GM12891 (cell line): ENCODE measurements around the gene PXDN.
"Not testable (repeated sequence)": the region's sequence is repeated elsewhere in the genome, so short reads cannot be mapped to it uniquely, and the experiment has no call there.

ENCODE experiments used
- DNase-seq: peaks from one replicate; pipeline ENCODE4 v3.0.0; 2011; ENCODE audit warnings: low spot score; ENCODE audit not compliant: insufficient read length
- FAIRE-seq: peaks from 2 replicates; lab custom pipeline; 2011; peaks lifted over from hg19 to GRCh38; lab: Jason Lieb, UNC
- PAX5 ChIP-seq: IDR thresholded peaks from 2 replicates; pipeline ENCODE4 v1.6.1; 2011; ENCODE audit warnings: low read length, moderate library complexity, mild to moderate bottlenecking; ENCODE audit not compliant: insufficient read depth, severe bottlenecking
- POLR2A ChIP-seq: IDR thresholded peaks from 2 replicates; pipeline ENCODE4 v1.6.1; 2011; ENCODE audit warnings: low read depth, low read length, control low read depth
- POLR2AphosphoS5 ChIP-seq: IDR thresholded peaks from 2 replicates; pipeline ENCODE4 v1.6.1; 2011; ENCODE audit warnings: low read depth, low read length, control low read depth
- POU2F2 ChIP-seq: IDR thresholded peaks from 2 replicates; pipeline ENCODE4 v1.6.1; 2011; ENCODE audit warnings: low read depth, mild to moderate bottlenecking, control low read depth, low read length, moderate library complexity
- SPI1 ChIP-seq: IDR thresholded peaks from 2 replicates; pipeline ENCODE4 v1.6.1; 2011; ENCODE audit warnings: low read depth, low read length, control low read depth
- TAF1 ChIP-seq: IDR thresholded peaks from 2 replicates; pipeline ENCODE4 v1.6.1; 2011; ENCODE audit warnings: low read depth, low read length, control low read depth

The PXDN gene

DNA sequence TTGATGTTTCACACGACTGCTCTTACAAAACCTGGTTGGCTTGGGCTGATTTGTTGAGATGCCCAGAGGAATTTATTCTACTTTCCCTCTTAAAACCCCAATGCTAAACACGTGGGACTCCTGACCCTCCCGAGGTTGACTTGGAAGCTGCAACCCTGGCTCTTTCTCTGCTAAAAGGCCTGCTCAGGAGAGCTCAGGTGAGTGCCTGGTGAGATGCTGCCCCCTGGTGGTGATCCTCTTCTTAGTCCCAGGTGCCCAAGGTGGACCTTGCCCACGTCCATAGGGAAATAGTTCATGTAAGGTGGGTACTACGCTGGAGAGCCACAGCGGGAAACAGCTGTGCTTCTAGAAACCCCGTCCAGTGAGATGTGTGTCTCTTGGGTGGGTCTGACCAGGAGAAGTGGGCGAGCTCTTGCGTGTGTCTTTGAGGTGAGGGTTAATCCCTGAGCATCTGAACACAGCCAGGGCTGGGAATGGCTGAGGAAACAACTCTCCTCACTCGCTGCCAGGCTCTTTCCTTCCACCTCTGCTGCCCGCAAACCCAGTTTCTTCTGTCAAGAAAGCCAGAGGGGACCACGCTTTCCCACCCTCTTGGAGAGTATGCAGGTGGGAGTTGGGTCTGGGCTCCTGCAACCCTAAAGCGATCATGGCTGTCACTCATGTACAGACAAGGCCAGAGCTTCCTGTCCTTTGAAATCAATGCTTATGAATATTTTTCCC lies 25.5 kb upstream of the PXDN start:
- DNase-seq (peak; percentile 80), FAIRE-seq (peak; percentile 82)
- TF ChIP-seq PAX5 (no peak), POU2F2 (no peak), TAF1 (no peak), POLR2AphosphoS5 (no peak), POLR2A (no peak), SPI1 (no peak)

DNA sequence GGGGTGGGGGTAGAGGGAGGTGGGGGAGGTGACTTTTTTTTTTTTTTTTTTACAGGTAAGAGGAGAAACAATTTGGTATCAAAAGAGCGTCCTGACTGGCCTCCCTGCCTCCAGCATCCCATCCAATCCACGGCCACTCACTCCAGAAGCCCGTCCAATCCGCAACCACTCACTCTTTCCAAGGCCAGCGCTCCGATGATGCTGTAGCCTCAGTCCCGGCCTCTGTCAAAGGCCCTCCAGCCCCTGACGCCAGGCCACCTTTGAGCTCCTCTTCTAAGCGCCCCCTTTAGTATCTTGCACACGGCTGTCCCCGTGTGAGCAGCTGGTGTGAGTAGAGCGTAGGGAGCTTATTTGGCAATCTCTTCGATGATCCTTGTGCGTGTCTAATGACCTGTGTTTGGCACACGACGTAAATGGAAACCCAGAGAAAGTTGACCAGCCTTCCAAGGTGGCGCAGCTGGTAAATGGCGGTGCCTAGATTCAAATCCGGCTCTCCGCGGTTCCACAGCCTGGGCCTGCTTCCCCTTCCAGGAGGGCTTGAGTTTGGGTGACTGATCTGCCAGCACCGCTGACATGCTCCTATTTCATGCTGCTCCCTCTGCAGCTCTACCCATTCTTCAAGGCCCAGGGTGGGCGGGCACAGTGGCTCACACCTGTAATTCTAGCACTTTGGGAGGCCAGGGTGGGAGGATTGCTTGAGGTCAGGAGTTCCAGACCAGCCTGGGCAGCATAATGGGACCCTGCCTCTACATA lies 23.8 kb upstream of the PXDN start:
- FAIRE-seq: no peak
- no peak for DNase-seq
- TF ChIP-seq POLR2AphosphoS5: no peak
- no peak for TF ChIP-seq POLR2A
- no peak for TF ChIP-seq PAX5
- TF ChIP-seq SPI1: no peak
- no peak for TF ChIP-seq TAF1
- TF ChIP-seq POU2F2: no peak

DNA sequence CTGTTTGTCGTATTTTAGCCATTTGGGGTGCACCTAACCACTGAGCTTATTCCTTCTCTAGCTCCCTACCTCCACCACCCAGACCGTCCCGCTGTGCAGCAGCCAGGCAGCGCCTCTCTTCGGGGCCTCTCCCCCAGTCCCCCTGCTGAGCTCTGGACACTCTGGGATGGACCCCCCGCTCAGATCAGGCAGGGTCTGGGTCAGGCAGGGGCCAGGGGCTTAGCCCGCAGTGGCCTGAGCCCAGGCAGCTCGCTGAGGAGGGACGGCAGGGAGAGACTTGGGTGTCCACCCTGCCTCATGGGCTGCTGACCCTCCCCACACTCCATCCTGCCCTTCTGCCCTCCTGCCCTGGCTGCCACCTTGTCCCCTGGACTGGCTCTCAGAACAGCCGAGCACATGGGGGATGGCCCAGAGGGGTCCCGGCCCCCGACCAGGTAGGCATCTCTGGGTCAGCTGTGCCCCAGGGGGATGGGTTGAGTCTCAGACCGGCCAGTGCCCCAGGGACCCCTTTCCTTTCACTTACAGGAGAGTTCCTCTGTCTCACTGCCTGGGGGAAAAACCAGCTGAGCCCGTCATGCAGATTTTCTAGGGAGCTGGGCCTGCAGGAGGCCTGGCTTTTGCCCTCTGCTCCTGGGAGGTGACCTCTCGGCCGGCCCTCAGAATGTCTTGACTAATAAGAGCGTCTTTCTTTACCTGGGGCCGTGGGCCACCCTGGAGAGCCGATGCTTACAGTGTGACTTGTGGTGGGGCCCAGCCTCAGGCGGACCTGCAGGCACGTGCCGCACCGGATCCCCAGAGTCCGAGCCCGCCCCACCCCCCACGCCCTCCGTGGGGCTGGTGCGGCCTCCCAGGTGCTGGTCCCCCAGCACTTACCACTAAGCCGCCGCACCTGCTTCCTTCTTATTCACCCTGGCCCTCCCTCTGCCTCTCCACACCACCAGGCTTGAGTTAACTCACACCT lies 22.8 kb upstream of the PXDN start:
- DNase-seq (no peak), FAIRE-seq (no peak)
- TF ChIP-seq TAF1 (no peak), PAX5 (no peak), POU2F2 (no peak), POLR2A (no peak), SPI1 (no peak), POLR2AphosphoS5 (no peak)

DNA sequence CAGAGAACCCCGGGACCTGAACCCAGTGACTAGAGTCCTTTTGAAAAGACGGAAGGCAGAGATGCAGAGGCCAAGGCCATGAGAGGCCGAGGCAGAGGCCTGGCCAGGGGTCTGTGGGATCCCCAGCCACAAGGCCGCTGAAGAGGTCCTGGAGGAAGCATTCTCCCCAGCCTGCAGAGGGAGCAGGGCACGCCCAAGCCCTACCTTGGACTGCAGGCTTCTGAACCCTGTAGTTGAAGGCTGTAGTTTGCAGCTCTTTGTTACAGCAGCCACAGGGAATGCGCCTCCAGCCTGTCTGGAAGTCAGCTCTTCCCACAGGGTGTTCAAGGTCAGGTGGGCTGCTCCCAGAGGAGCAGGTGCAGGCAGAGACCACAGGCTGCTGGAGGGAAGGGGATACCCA lies 22.1 kb upstream of the PXDN start:
- TF ChIP-seq POLR2AphosphoS5: no peak
- no peak for TF ChIP-seq POU2F2
- no peak for TF ChIP-seq POLR2A
- TF ChIP-seq TAF1: no peak
- TF ChIP-seq SPI1: no peak
- no peak for TF ChIP-seq PAX5
- no peak for DNase-seq
- no peak for FAIRE-seq

DNA sequence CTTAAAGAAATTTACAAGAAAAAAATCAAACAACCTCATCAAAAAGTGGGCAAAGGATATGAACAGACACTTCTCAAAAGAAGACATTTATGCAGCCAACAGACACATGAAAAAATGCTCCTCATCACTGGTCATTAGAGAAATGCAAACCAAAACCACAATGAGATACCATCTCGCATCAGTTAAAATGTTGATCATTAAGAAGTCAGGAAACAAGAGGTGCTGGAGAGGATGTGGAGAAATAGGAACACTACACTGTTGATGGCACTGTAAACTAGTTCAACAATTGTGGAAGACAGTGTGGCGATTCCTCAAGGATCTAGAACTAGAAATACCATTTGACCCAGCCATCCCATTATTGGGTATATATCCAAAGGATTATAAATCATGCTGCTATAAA lies 20.9 kb upstream of the PXDN start:
- not testable (repeated sequence) for FAIRE-seq, DNase-seq

DNA sequence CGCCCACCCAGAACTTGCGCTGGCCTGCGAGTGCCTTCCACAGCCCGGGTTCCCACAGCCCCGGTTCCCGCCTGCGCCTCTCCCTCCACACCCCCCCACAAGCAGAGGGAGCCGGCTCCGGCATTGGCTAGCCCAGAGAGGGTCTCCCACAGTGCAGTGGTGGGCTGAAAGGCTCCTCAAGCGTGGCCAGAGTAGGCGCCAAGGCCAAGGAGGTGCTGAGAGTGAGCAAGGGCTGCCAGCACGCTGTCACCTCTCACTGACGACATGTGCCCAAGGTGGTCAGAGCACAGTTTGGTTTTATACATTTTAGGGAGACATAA lies 15.3 kb upstream of the PXDN start:
- FAIRE-seq (no peak), DNase-seq (no peak)
- no peak for TF ChIP-seq SPI1
- no peak for TF ChIP-seq POU2F2
- TF ChIP-seq PAX5: no peak
- TF ChIP-seq POLR2A: no peak
- no peak for TF ChIP-seq TAF1
- TF ChIP-seq POLR2AphosphoS5: no peak

DNA sequence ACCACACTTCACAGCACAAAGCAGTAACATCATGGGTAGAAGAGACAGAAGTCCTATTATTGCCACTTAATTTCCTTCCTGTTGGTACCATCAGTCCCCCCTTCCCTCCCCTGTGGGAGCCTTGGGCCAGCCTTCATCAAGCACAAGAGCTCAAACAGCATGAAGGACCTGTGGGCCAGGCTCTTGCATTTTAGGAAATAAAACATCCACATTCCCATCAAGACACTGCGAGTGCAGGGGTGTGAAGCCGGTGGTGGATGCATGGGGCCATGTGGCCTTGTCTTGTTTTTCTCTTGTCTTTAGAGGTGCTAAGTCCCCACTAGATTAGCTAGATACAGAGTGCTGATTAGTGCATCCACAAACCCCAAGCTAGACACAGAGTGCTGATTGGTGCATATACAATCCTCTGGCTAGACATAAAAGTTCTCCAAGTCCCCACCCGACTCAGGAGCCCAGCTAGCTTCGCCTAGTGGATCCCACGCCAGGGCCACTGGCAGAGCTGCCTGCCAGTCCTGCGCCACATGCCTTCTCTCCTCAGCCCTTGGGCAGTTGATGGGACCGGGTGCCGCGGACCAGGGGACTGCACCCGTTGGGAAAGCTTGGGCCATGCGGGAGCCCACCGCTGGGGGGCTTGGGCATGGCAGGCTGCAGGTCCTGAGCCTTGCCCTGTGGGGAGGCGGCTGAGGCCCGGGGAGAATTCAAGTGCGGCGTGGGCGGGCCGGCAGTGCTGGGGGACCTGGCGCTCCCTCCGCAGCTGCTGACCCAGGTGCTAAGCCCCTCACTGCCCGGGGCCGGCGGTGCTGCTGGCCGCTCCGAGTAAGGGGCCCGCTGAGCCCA lies 14.7 kb upstream of the PXDN start:
- TF ChIP-seq PAX5 (no peak), POLR2A (no peak), POU2F2 (no peak), SPI1 (no peak), TAF1 (no peak), POLR2AphosphoS5 (no peak)
- no peak for FAIRE-seq

DNA sequence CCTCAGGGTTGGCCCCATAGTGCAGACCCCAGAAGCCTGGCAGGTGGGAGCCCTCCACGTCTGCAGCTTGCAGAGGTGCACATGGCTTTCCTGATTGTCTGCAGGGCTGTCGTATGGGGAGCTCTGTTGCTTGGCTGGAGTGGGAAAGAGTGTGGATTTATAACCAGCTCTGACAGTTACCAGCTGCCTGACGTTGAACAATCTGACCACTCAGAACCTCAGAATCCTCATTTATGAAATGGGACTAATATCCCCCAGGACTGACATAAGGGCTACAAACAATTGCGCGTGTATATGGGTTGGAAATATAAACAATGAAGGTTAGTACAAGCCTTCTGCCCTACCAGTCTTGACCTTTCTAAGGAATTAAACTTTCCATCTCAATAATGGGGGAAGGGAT lies 13.9 kb upstream of the PXDN start:
- DNase-seq (no peak), FAIRE-seq (no peak)
- no peak for TF ChIP-seq POLR2A
- TF ChIP-seq POLR2AphosphoS5: no peak
- no peak for TF ChIP-seq POU2F2
- TF ChIP-seq SPI1: no peak
- no peak for TF ChIP-seq PAX5
- no peak for TF ChIP-seq TAF1

More for the DNA sequence above, 14.7 kb upstream of the PXDN start:
- no peak for DNase-seq

DNA sequence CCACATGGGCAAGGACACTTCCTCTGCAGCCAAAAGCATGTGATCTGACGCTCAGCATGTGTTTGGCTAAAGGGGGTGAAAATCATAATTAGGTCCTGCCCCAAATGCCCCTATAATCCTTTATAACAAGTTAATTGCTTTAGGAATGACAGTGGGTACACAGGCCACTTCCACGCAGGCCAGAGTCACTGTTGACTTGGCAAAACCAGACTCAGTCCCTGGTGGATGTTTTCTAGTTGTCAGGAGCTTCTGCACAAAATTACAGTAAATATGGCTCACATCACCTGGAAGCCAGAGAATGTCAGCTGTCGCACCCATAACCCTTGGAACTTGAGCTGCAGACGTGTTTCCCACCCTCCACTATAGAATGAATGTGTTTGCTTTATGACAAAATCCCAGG lies 13.3 kb upstream of the PXDN start:
- DNase-seq: no peak
- FAIRE-seq: no peak
- TF ChIP-seq PAX5 (no peak), POLR2A (no peak), POU2F2 (no peak), TAF1 (no peak), POLR2AphosphoS5 (no peak), SPI1 (no peak)

DNA sequence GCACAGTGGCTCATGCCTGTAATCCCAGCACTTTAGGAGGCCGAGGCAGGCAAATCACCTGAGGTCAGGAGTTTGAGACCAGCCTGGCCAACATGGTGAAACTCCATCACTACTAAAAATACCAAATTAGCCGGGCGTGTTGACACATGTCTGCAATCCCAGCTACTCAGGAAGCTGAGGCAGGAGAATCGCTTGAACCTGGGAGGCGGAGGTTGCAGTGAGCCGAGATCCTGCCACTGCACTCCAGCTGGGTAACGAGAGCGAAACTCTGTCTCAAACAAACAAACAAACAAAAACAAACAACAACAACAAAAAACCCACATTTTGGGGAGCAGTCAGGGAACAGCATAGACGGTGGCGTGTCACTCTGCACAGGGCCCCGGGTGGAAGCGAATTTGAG lies 12.8 kb upstream of the PXDN start:
- not testable (repeated sequence) for FAIRE-seq

More for the DNA sequence above, 12.8 kb upstream of the PXDN start:
- DNase-seq: not testable (repeated sequence)
